ENCODE data around the gene SUMF2. TPM values are rescaled to one million over a fixed set of nuclear protein-coding genes. Genes with fewer than 3 reads are reported as not detected.
"Not testable (repeated sequence)": the region's sequence is repeated elsewhere in the genome, so short reads cannot be mapped to it uniquely, and the experiment has no call there.

SUMF2 gene
- 167 and 209 TPM in 2 replicates for total RNA-seq

- H3K4me3 ChIP-seq (ENCODE audit: low read depth, low read length), result peak within 1 kb of the TSS; percentile 92
- DNase-seq (ENCODE audit: low read depth), result peak; percentile 93
- TF ChIP-seq, protein P1, sequence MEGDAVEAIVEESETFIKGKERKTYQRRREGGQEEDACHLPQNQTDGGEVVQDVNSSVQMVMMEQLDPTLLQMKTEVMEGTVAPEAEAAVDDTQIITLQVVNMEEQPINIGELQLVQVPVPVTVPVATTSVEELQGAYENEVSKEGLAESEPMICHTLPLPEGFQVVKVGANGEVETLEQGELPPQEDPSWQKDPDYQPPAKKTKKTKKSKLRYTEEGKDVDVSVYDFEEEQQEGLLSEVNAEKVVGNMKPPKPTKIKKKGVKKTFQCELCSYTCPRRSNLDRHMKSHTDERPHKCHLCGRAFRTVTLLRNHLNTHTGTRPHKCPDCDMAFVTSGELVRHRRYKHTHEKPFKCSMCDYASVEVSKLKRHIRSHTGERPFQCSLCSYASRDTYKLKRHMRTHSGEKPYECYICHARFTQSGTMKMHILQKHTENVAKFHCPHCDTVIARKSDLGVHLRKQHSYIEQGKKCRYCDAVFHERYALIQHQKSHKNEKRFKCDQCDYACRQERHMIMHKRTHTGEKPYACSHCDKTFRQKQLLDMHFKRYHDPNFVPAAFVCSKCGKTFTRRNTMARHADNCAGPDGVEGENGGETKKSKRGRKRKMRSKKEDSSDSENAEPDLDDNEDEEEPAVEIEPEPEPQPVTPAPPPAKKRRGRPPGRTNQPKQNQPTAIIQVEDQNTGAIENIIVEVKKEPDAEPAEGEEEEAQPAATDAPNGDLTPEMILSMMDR (IDR thresholded peaks at IDR 0.05; ENCODE audit: insufficient read depth, low read depth, low read length), result no peak
These were observed at the start of gene SUMF2 for GRCh38 chr7:56063882-56064625. TSS of gene SUMF2 (plus strand) at chr7:56064286. CDS start at chr7:56064312, 26 bp downstream.

GRCh38 chr7:56017015-56017414 lies 47.1 kb upstream of the SUMF2 start:
- H3K4me3 ChIP-seq (ENCODE audit: low read depth, low read length); DNase-seq (ENCODE audit: low read depth): not testable (repeated sequence)

DNA sequence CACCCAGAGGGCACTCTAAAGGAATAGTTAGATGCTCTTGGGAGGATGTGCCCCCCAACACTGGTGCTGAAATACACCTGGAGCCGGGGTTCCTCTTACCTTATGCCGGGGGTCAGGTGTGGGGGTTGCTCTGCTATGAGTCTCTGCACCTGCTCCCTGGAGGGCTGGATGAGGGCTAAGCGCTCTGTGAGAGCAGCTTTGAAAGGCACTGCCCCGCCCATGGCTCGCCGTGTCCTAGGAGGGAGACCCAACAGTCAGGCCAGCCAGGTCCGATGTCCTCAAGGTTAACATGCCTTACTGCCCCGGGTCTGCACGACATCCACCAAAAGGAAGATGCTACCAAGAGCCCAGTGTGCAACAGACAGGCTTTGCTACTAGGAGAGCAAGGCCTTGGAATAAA lies 44.6 kb upstream of the SUMF2 start:
- DNase-seq (ENCODE audit: low read depth), result no peak
- TF ChIP-seq, protein P1 (IDR thresholded peaks at IDR 0.05; ENCODE audit: insufficient read depth, low read depth, low read length), result no peak
- H3K4me3 ChIP-seq (ENCODE audit: low read depth, low read length), result no peak overlapping the region

GRCh38 chr7:56023500-56023899 lies 40.6 kb upstream of the SUMF2 start:
- no peak for DNase-seq (ENCODE audit: low read depth)
- TF ChIP-seq, protein P1 (IDR thresholded peaks at IDR 0.05; ENCODE audit: insufficient read depth, low read depth, low read length), result no peak
- no peak overlapping the region for H3K4me3 ChIP-seq (ENCODE audit: low read depth, low read length)

GRCh38 chr7:56026538-56026937 lies 37.5 kb upstream of the SUMF2 start:
- TF ChIP-seq, protein P1 (IDR thresholded peaks at IDR 0.05; ENCODE audit: insufficient read depth, low read depth, low read length), result no peak
- no peak overlapping the region for H3K4me3 ChIP-seq (ENCODE audit: low read depth, low read length)
- DNase-seq (ENCODE audit: low read depth), result no peak

DNA sequence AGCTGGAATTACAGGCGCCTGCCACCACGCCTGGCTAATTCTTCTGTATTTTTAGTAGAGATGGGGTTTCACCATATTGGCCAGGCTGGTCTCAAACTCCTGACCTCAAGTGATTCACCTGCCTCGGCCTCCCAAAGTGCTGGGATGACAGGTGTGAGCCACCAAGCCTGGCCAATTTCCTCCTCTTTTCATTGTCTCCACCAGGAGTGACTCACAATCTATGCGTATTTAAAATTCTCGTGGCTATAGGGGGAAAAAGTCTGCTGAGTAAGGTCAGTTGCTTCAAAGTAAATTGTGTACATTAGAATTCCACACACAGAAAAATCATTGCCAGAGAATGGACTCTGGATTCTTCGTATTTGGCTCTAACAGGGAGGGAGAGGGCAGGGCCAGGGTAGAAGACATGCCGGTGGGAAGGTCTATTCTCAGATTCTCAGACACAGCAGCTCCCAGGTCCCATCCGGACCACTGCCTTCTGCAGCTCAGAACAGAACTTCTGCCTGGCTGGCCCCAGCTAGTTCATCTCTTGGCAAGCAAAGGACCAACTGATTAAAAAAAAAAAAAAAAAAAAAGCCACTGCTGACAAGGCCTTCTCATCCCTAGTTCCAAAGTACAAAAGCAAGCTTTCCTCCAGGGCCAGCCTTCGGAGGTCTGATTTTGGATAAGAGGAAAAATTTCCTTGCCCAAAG lies 35.0 kb upstream of the SUMF2 start:
- TF ChIP-seq, protein P1 (IDR thresholded peaks at IDR 0.05; ENCODE audit: insufficient read depth, low read depth, low read length), result no peak
- DNase-seq (ENCODE audit: low read depth), result peak; percentile 28

DNA sequence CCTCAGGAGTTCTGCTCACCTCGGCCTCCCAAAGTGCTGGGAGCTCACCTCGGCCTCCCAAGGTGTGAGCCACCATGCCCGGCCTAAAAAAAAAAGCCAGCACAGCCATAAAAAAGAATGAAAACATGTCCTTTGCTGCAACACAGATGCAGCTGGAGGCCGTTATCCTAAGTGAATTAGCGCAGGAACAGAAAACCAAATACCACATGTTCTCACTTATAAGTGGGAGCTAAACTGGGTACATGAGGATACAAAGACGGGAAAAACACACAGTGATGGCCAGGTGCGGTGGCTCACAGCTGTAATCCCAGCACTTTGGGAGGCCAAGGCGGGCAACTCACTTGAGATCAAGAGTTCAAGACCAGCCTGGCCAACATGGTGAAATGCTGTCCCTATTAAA lies 33.7 kb upstream of the SUMF2 start:
- H3K4me3 ChIP-seq (ENCODE audit: low read depth, low read length), result no peak overlapping the region
- TF ChIP-seq, protein P1 (IDR thresholded peaks at IDR 0.05; ENCODE audit: insufficient read depth, low read depth, low read length), result no peak
- no peak for DNase-seq (ENCODE audit: low read depth)

More for the DNA sequence above, 35.0 kb upstream of the SUMF2 start:
- no peak overlapping the region for H3K4me3 ChIP-seq (ENCODE audit: low read depth, low read length)

DNA sequence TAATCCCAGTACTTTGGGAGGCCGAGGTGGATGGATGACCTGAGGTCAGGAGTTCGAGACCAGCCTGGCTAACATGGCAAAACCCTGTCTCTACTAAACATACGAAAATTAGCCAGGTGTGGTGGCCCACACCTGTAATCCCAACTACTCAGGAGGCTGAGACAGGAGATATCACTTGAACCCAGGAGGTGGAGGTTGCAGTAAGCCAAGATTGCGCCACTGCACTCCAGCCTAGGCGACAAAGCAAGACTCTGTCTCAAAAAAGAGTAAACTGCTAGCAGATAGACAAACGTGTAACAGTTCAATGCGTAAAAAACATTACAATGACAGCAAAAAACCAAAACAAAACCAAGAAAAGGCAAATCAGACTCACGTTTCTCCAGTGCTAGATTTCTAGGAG lies 32.5 kb upstream of the SUMF2 start:
- H3K4me3 ChIP-seq (ENCODE audit: low read depth, low read length); DNase-seq (ENCODE audit: low read depth): not testable (repeated sequence)

- DNase-seq (ENCODE audit: low read depth), result not testable (repeated sequence)
- H3K4me3 ChIP-seq (ENCODE audit: low read depth, low read length), result peak overlapping the region; percentile 72
These were observed 31.5 kb upstream of the SUMF2 start for GRCh38 chr7:56032578-56032977.
